ENCODE data around the gene SUCNR1.
A peak's percentile ranks its signal among the peaks of the same experiment; 100 is the strongest.
"Not testable (repeated sequence)": the region's sequence is repeated elsewhere in the genome, so short reads cannot be mapped to it uniquely, and the experiment has no call there.

SUCNR1 gene, protein sequence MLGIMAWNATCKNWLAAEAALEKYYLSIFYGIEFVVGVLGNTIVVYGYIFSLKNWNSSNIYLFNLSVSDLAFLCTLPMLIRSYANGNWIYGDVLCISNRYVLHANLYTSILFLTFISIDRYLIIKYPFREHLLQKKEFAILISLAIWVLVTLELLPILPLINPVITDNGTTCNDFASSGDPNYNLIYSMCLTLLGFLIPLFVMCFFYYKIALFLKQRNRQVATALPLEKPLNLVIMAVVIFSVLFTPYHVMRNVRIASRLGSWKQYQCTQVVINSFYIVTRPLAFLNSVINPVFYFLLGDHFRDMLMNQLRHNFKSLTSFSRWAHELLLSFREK

DNA sequence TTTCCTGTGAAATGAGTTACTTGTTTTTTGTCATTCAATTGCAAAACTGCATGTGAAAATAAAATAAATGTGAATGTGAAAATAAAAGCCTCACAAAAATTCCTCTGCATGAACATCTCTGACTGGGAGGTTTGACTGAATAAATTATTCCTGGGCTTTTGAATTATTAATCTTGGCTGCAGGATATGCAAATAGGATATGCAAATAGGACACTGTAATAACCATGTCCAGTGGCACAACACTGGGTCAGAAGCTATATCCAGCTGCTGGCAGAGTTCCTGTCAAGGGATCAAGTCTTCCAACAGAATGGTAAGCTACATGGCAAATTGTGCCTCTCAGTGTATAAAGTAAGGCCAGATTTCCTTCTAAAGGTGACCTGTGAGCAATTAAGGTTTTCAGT is at the start of gene SUCNR1:
TSS of gene SUCNR1 (plus strand) at position 246 of the 400 bp plus-strand sequence. CDS start 6,250 bp downstream, outside the sequence.
- no peak for DNase-seq

DNA sequence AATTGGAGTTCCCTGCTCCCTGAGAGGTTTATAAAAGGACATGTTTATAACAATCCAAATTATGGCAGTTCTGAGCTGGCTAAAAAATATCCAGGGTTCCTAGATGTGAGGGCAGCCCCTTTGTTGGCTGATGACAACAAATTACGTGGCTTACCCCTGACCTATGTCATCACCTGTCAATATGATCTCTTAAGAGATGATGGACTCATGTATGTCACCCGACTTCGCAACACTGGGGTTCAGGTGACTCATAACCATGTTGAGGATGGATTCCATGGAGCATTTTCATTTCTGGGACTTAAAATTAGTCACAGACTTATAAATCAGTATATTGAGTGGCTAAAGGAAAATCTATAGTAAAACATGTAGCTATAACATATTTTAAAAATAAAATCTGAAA is 45.6 kb upstream of the SUCNR1 start:
- DNase-seq = no peak

DNA sequence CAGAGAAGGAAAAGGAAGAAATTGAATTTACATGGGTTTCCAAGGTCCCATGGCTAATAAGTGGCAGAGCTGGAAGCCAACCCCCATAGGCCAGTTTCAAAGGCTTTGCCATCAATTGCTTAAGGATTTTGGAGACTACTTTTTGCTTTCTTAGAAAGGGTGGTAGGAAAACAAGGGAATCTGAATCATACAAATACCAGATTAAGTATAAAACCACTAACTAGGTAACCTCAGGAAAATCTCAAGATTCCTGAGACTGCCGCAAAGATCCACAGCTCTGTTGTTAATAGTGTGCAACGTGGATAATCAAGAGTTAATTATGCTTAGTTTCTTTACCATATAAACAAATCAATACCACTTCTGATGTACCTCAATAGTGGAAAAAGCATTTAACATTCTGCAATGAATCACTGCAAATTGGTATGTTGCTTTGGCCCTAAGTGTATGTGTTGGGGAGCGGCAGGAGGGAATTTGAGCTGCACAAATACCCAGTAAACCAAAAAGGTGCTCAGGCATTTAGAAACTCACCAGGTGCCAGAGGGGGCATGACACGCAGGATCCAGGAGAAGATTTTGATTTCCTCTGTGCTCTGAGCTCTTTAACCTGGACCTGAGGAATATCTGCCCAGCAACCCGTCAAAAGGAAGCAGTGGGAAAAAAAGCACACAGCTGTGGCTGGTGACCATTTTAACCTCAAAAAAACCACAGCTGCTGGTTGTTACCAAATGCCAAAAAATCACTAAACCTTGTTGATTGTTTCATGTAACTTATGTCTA is 37.5 kb upstream of the SUCNR1 start:
- peak; percentile 22 for DNase-seq

DNA sequence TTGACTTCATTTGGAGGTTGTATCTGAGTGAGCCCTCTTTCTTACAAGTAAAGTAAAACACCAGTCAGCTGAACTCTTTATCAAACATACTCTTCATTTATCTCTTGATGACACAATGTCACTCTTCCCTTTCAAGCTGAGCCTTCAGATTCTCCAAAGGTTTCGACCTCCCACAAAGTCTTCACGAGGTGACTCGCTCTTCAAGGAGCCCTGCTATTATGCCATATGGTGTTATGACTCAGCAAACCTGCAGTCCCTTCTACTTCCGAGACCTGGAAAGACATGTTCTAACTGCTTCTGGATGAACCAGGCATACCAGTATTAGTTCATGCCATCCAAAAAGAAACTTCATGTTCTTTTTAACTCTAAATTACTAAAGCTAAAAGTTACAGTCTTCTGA is 36.4 kb upstream of the SUCNR1 start:
- DNase-seq = no peak

DNA sequence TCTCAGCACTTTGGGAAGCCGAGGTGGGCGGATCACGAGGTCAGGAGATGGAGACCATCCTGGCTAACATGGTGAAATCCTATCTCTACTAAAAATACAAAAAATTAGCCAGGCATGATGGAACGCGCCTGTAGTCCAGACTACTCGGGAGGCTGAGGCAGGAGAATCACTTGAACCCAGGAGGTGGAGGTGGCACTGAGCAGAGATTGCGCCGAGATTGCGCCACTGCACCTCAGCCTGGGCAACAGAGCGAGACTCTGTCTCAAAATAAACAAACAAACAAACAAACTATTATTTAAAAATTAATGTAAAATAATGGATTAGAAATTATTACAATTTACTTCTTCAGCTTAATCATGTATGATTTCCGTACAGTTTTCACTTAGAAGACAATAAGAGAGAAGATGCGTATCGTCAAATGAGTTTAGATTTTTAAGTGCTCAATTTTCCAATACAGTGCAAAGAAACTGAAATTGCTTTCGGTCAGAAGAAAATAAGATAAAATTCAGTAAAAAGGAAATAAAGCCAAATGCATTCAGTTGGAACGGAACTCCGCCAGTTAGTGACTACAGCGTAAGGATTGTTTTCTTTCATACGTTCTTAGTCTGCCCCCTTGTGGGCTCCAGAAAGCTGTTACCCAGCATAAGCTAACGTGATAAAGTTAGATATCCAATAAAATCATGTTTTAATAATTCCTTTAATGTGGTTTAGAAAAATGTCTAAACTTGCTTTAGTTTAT is 34.7 kb upstream of the SUCNR1 start:
- DNase-seq = peak; percentile 41

DNA sequence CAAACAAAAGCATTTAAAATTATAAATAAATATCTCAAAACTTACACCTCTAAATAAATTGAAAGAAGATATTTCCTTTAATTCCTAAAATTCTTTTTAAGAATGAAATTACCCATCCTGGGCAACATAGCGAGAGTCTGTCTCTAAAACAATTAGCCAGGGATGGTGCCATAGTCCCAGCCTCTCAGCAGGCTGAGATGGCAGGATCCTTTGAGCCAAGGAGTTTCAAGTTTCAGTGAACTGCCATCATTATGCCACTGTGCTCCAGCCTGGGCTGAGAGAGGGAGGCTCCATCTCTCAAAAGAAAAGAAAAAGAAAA is 34.2 kb upstream of the SUCNR1 start:
- no peak for DNase-seq

DNA sequence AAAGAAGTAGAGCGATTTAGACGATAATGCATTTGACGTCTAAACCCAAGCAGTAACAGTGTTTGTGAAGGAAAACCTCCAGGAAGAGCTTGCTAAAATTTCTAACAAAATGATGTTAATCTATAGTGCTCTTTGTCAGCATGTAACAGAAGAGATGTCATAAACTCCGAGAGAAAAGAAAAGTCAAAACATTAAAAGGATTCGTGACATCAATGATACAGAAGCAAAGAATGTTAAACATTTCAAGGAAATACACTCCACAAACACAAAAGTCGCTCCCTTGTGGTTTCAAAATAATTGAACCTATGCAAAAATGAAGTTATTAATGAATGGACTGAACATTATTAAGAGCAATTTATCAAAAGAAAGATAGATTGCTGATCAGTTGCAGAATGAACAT is 31.6 kb upstream of the SUCNR1 start:
- DNase-seq = no peak

DNA sequence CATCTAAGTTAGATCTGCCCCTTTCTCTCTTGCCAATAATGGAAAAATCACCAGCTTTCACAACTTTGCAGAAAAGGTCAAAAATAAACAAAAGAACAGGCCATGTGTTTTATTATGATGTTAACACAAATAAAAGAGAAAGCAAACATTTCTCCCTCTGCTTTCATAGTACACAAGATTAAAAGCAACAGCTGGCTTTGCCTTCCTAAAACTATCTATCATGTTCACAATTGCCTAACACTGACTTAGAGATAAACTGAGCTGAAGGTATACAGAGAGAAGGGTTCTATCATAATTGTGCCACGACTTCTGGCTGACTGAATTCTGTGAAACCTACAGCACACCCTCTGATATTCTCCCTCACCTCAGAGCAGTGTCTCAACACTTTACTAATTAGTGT is 30.2 kb upstream of the SUCNR1 start:
- no peak for DNase-seq

DNA sequence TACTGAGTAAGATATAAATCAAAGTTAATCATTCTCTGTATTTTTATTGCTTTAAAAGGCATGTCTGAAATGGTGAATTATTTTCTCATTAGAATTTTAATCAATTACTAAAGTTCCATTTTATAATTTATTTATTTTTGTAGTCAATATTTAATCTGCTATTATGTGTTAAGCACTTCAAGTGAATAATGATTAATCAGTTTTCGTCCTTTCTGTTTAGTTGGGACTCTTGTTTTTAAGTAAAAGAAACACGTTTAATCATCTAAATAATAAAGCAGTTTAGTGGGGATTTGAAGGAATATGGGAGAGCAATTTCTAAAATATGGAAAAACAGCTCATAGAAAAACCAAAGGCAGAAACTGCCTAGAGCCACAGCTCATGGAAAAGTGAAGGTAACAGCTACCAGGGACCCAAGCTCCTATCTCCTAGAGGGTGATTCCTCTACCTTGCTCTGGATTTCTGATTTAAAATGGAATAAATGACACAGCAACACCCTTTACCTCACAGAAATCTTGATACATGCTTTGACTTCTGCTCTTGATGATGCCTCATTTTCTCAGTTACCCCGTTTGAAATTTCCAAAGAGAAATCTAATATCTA is 28.0 kb upstream of the SUCNR1 start:
- no peak for DNase-seq

DNA sequence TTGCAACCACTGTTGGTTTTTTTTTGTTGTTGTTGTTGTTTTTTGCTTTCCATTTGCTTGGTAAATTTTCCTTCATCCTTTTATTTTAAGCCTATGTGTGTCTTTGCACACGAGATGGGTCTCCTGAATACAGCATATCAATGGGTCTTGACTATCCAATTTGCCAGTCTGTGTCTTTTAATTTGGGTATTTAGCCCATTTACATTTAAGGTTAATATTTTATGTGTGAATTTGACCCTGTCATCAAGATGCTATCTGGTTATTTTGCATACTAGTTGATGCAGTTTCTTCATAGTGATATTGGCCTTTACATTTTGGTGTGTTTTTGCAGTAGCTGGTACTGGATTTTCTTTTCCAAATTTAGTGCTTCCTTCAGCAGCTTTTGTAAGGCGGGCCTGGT is 23.4 kb upstream of the SUCNR1 start:
- DNase-seq = not testable (repeated sequence)

DNA sequence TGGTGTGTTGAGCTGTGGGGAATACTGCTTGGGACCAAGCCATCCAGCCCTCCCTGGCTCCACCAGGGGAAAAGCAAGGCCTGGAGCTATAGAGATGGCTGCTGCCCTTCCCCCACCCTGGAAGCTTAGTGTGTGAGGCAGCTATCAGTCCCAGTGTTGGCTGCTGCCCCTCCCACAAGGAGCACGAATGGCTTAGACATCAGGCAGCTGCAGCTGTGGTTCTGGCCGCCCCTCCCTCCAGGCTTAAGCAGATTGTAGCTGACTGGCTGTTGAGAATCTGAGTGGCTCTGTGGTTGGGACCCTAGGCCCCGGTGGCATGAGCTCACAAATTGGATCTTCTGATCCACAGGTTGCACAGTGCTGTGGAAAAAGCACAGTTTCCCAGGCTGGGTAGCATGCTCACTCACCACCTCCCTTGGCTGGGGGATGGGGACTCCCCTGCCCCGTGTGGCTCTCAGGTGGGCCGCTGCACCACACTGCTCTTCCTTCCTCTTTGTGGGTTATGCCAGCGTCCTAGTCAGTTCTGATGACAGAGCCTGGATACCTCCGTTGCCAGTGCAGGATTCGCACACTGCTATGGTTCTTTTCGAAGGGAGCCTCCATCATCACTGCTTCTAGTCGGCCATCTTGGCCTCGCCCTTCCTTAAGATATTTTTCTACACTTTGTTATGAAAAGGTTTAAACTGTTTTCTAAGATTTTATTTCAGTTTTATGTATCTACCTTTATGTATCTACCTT is 21.2 kb upstream of the SUCNR1 start:
- DNase-seq = no peak

DNA sequence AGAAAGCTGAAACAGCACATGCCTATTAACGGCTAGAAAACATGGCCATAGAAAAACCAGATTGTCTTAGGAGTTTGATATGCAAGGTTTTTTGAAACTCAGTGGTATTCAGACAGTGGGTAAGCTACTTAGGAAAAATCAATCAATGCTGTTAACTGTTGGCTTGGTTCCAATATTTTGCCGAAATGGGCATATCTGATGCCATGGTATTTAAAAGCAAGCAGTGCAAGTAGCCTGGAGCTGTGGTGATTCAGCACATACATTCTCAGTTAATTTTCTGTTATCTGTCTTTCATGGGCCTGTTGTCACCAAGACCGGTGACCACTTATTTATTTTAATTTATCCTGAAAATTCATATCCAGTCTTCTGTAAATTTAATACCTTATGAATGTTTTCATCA is 17.3 kb upstream of the SUCNR1 start:
- no peak for DNase-seq

DNA sequence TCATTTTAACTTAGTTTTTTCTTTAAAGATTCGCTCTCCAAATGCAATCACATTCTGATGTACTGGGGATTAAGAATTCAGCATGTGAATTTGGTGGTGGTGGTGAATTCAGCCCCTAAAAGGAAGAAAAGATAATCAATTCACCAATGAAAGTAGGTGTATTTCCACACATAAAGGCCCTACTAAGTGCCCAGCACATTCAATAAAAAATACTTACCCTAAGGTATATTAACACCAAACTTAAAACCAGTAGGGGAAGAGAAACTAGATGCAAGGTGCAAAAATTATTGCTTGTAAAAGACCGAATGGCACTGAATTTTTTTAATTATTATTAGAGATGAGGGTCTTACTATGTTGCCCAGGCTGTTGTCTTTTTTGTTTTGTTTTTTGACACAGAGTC is 16.8 kb upstream of the SUCNR1 start:
- no peak for DNase-seq

DNA sequence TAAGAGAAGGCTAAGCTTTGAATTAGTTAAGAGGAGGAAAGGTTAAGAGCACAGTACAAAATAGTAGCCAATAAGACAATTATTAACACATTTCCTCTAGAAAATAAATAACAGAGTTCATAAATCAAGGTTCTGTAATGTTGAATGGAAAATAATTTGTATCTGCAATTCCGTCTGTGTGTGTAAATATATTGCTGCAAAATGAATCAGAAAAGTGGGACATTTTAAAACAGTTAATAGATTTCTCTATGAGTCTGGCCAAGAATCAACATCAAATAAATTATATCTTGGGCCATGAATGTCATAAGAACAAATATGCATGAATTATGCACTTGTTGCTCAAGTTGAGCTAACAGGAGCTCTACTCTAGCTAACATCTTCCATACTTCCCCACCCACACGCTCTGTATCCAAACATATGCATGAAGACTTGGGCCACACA is 14.2 kb upstream of the SUCNR1 start:
- DNase-seq = no peak

DNA sequence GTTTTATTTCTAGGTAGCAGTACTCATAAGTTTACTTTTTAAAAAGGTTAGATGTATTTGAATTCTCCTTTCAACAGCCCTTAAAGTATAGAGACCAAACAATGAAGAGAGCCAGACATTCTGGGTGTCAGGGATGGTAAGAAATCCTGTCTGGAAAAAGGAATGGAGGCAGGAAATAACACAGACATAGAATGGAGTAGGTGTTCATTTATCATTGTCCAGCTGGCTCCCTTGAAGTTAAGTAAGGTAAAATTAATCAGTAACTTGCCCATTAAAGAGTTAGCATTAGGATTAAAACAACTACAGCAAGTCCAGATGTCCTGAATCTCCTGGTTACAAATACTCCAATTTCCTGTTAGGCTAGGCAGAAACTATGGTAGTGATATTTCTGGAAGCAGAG is 13.5 kb upstream of the SUCNR1 start:
- no peak for DNase-seq

DNA sequence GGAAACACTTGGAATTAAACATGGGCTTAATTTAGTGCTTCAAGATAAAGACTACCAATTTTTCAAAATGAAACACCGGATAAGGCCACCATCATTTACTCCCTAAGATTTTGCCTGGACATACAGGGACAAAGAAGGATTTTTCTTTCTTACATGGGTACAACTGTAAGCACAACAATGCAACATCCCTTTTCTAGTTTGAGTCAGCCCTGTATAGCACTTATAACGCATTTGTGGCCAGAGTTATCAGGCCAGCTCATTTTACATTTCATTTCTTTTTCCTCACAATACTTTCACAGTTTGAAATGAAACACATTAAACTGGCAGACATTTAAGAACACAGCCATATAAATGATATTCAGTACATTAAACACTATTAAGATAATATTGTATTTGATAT is 9.8 kb upstream of the SUCNR1 start:
- DNase-seq = no peak

DNA sequence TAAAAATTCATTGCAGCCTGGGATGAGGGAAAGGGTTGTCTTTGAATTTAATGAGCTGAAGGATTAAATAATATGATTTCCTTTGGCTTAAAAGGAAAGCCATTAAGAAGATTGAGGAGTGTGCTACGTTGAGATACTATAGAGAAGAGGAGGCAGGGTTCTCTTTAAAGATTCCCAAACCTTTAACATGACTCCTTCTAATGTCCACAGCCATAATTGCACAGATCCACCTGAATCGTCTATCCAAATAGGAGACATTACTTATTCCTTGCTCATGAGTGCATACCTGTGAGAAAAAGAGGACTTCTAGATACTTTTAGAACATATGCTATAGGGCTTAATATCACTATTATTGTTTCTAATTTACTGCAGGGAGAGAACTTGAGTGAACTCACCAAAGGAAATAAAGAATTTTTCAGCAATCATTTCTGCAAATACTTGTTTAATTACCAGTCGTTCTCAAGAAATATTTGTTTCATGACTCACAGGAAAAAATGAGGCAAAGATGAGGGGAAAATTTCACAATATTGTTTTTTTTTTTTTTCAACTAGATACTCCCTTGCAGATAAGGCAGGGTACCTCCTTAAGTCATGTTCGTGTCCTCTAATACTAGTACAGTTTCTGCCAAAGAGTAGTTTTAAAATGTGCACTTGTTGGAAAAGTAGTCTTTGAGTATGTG is 8.9 kb upstream of the SUCNR1 start:
- DNase-seq = no peak

DNA sequence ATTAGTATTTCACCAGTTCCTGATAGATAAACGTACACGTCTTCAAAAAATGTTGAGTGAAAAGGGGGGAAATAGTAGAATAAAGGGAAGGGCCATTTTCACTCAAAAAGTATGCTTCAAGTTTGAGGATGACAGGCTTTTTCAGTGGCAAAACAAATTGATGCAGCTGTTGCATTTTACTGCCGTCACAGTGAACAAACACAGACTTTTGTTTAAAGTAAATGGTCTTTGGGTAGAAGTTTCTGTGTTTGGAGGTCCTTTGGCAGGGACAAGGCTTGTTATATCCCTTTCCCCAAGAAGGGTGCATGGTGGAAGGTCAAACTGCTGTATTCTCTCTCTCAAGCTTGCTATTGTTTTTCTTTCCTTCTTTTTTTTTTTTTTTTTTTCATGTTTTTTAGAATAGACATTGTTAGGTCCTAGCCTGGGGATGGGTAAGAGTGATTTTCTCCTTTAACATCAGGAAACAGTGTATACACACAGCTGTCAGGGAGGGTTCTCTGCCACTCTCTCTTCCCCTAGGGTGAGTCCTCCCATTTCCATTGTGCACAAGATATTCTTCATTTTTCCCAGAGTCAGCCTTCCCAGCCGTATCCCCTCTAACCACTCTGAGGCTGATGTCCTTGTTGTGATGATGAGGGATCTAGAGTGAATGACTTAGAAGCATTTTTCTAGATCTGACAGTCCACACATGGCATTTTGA is 6.6 kb upstream of the SUCNR1 start:
- peak; percentile 39 for DNase-seq

DNA sequence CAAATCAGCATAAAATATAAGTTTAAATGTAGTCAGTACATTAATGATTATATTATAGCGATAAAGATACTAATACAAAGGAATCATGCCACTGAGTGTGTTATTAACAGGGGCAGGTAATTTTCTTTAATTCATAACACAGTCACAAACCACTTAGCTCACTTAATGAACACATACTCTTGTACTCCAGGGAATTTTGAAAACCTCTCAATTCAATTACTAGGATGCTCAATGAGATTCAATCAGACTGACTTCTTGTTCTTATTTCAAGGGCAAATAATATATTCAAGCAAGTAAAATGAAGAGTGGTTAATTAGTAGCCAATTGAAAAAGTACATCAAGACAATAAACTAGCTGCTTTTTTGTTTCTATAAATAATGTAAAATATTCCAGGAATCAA is 5.8 kb upstream of the SUCNR1 start:
- DNase-seq = no peak

DNA sequence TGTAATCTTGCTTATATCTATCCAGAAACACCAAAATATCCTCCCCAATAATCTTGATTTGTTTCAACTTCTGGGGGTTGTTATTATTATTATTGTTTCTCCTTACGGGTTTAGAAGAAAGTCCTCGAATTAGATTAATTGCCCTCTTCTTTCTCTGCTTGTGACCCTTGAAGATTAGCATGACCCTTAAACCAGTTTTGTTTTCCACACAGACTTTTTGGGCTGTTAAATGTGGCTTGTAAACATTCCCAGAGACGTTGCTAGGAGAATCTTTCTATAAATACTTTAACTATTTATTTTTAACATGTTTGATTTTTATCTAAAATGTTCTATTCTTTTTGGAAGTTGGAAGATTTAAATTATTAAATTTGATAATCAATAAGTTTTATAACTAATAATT is 4.3 kb upstream of the SUCNR1 start:
- no peak for DNase-seq
